Endothelial cell of umbilical vein (primary cell): ENCODE data around the gene LAIR1. TPM values are rescaled to one million over a fixed set of nuclear protein-coding genes. Genes with fewer than 3 reads are reported as not detected.

ENCODE experiments used
- BruUV-seq: library from RNA; stranded (reverse); fragments of 400-500 nt; replicated peaks from 2 replicates; lab custom pipeline; 2021; lab: Mats Ljungman, UMichigan
- CTCF ChIA-PET: fragments of 300-600, 350-600 bp; sonication (Branson Sonifier 250); formaldehyde crosslinking; loops from one replicate; lab custom pipeline; 2021; ENCODE audit warnings: antibody characterized with exemption, inconsistent platforms; lab: Charles Lee
- POLR2A ChIA-PET: fragments of 300-600, 350-600 bp; sonication (Branson Sonifier 250); formaldehyde crosslinking; loops from one replicate; lab custom pipeline; 2021; ENCODE audit warnings: antibody characterized with exemption, inconsistent platforms; lab: Charles Lee
- DNase-seq: peaks from one replicate; pipeline ENCODE4 v3.0.0-alpha.2; 2011; ENCODE audit warnings: low read depth, low spot score
- FAIRE-seq: peaks from 2 replicates; lab custom pipeline; 2011; peaks lifted over from hg19 to GRCh38; lab: Jason Lieb, UNC
- H2AFZ ChIP-seq: 2 replicates; pipeline ENCODE4 v1.6.0; 2012; ENCODE audit warnings: low read depth, low read length, control low read depth, inconsistent platforms
- H3K27ac ChIP-seq: 2 replicates; pipeline ENCODE4 v1.5.1; 2011; ENCODE audit warnings: low read depth, mild to moderate bottlenecking, control low read depth, low read length, moderate library complexity; ENCODE audit not compliant: insufficient read depth
- H3K27me3 ChIP-seq, 2 experiments: 2 replicates each; pipeline versions ENCODE4 v1.6.0 to v1.6.1; 2011; ENCODE audit warnings: low read length in 2 of 2, mixed read lengths in 1 of 2; ENCODE audit not compliant: control insufficient read depth in 2 of 2, insufficient read depth in 2 of 2
- H3K36me3 ChIP-seq, 2 experiments: 2 replicates in 1 of 2; 3 replicates in 1 of 2; pipeline ENCODE4 v1.5.1; 2011; ENCODE audit warnings: low read length in 2 of 2, mild to moderate bottlenecking in 1 of 2, moderate library complexity in 1 of 2; ENCODE audit not compliant: control insufficient read depth in 2 of 2, insufficient read depth in 2 of 2; ENCODE audit errors: extremely low read depth in 1 of 2
- H3K4me1 ChIP-seq: 3 replicates; pipeline ENCODE4 v1.5.1; 2011; ENCODE audit warnings: mild to moderate bottlenecking, low read length; ENCODE audit not compliant: control insufficient read depth, insufficient read depth; ENCODE audit errors: extremely low read depth
- H3K4me2 ChIP-seq: 2 replicates; pipeline ENCODE4 v1.6.1; 2011; ENCODE audit warnings: low read length, control low read depth, mixed read lengths; ENCODE audit not compliant: insufficient read depth
- H3K4me3 ChIP-seq, 3 experiments: fragments of 200-600 bp in 1 of 3; sonication (generic), shearing (Covaris generic) in 1 of 3; replicated peaks in 1 of 3; 2 replicates each; pipeline ENCODE4 v1.5.1; 2011 to 2016; ENCODE audit warnings: control low read depth in 3 of 3, low read length in 3 of 3, mild to moderate bottlenecking in 2 of 3, inconsistent platforms in 1 of 3, low read depth in 1 of 3, moderate library complexity in 1 of 3; ENCODE audit not compliant: insufficient read depth in 1 of 3
- H3K79me2 ChIP-seq: 2 replicates; pipeline ENCODE4 v1.6.0; 2012; ENCODE audit warnings: low read length, inconsistent platforms; ENCODE audit not compliant: control insufficient read depth, insufficient read depth
- H3K9ac ChIP-seq: replicated peaks from 2 replicates; pipeline ENCODE3; 2011; ENCODE audit warnings: low read length, control low read depth; ENCODE audit not compliant: insufficient read depth; ENCODE audit errors: extremely low read depth
- H3K9me1 ChIP-seq: replicated peaks from 3 replicates; pipeline ENCODE4 v1.6.0; 2011; ENCODE audit warnings: mild to moderate bottlenecking, low read length; ENCODE audit not compliant: control insufficient read depth, insufficient read depth; ENCODE audit errors: extremely low read depth
- H3K9me3 ChIP-seq: replicated peaks from 2 replicates; pipeline ENCODE4 v1.5.1; 2012; ENCODE audit warnings: low read length, inconsistent platforms; ENCODE audit not compliant: control insufficient read depth, insufficient read depth
- H4K20me1 ChIP-seq: replicated peaks from 2 replicates; pipeline ENCODE3; 2011; ENCODE audit warnings: mild to moderate bottlenecking, low read length; ENCODE audit not compliant: control insufficient read depth, insufficient read depth; ENCODE audit errors: extremely low read depth
- CTCF ChIP-seq, 2 donors: IDR thresholded peaks; 1 replicate in 1 of 2; 2 replicates in 1 of 2; pipeline ENCODE4 v1.5.1; 2011; ENCODE audit warnings: low read length in 2 of 2, mild to moderate bottlenecking in 2 of 2, moderate library complexity in 2 of 2, control low read depth in 1 of 2, inconsistent platforms in 1 of 2, low read depth in 1 of 2; ENCODE audit not compliant: insufficient read depth in 1 of 2; ENCODE audit errors: extremely low read depth in 1 of 2
- EZH2 ChIP-seq: IDR thresholded peaks from 2 replicates; pipeline ENCODE4 v1.6.1; 2012; ENCODE audit warnings: borderline replicate concordance, low read depth, mild to moderate bottlenecking, moderate library complexity, low read length, inconsistent platforms; ENCODE audit not compliant: severe bottlenecking
- FOS ChIP-seq: IDR thresholded peaks from 2 replicates; pipeline ENCODE4 v1.6.1; 2011; ENCODE audit warnings: mild to moderate bottlenecking, low read length, moderate library complexity, borderline replicate concordance; ENCODE audit not compliant: insufficient read depth
- GATA2 ChIP-seq: IDR thresholded peaks from 2 replicates; pipeline ENCODE4 v1.7.0; 2011; ENCODE audit warnings: low read depth, mild to moderate bottlenecking, moderate library complexity, mixed read lengths, low read length; ENCODE audit not compliant: insufficient read length, insufficient read depth
- JUN ChIP-seq: IDR thresholded peaks from 2 replicates; pipeline ENCODE4 v1.6.1; 2011; ENCODE audit warnings: borderline replicate concordance, low read depth; ENCODE audit not compliant: insufficient read length, insufficient read depth
- MAX ChIP-seq: IDR thresholded peaks from 2 replicates; pipeline ENCODE4 v1.6.1; 2011; ENCODE audit not compliant: insufficient read depth, insufficient read length
- MYC ChIP-seq: IDR thresholded peaks from one replicate; pipeline ENCODE4 v1.6.1; 2011; ENCODE audit warnings: mild to moderate bottlenecking, low read depth, low read length
- POLR2A ChIP-seq: IDR thresholded peaks from 2 replicates; pipeline ENCODE4 v1.6.1; 2012; ENCODE audit warnings: low read depth, mild to moderate bottlenecking, control low read depth, low read length
- POLR2AphosphoS5 ChIP-seq: IDR thresholded peaks from 2 replicates; pipeline ENCODE4 v1.6.1; 2012; ENCODE audit warnings: low read depth, mild to moderate bottlenecking, control low read depth, low read length, moderate library complexity; ENCODE audit not compliant: insufficient read depth
- dilution Hi-C: fragments of 300-500 bp; cut with MboI; formaldehyde crosslinking; loops from one replicate; pipeline ENCODE4 v1.15.0; 2019; ENCODE audit warnings: low sequenced_read_pairs; ENCODE audit not compliant: extremely low pct_ligation_motif_present
- intact Hi-C: fragments of 100-400 bp; cut with micrococcal nuclease; formaldehyde crosslinking; loops from one replicate; pipeline ENCODE4 v1.10.0; 2022
- polyA plus RNA-seq, 4 experiments: library from polyadenylated mRNA; depleted of rRNA in 3 of 4; stranded (reverse) in 3 of 4; unstranded in 1 of 4; fragments of >200 nt; gene quantifications; 2 replicates each; pipeline versions ENCODE4 v1.2.1 to v1.2.3, GENCODE V29; 2011 to 2012; ENCODE audit warnings: missing spikeins in 1 of 4
- total RNA-seq: library from RNA; stranded (reverse); gene quantifications from 2 replicates; pipeline ENCODE4 v1.2.3, GENCODE V29; 2021

Gene LAIR1
- total and polyA plus RNA-seq, 2 donors (not counting 3 experiments of a cell fraction or from before 2014, with no cell fraction given): not detected

DNA sequence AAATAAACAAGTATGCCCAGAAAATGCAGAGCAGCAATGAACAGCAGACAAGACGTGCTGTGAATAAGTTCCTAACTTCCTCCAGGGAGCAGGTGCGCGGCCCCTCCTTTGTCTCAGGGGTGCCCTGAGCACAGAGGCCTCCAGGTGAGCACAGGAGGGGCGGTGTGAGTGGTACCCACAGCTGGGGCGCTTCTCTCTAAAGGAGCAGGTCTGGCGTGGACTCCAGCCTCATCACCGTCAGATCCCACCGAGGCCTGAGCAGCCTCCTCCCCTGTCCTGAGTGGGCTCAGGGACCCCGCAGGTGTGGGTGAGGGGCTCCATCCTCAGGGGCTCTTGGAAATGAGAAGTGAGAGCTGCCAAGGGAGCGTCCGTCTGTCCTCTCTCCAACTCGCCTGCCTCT, 54.9 kb downstream of the LAIR1 start:
- DNase-seq (no peak), FAIRE-seq (no peak)
- CTCF ChIA-PET: interaction anchor here (0.8 to 1.0 kb wide), 2 partner anchors 15 to 44 kb away, joined by 3 to 4 read pairs; no protein-coding TSS in a partner anchor
- H3K27me3 ChIP-seq: no peaks in the 10 kb centered on the region
- BruUV-seq: no TSS peak
- POLR2A ChIA-PET: no interaction called here
- no peak overlapping the region for H3K4me3 ChIP-seq
- H3K27ac ChIP-seq: no peak overlapping the region
- TF ChIP-seq POLR2AphosphoS5 (no peak), CTCF (IDR thresholded peaks at IDR 0.05; ENCODE audit: extremely low read depth in 1 of 2, insufficient read depth in 1 of 2, low read depth in 1 of 2, low read length in 2 of 2) (no peak), GATA2 (no peak), MAX (no peak), MYC (no peak), POLR2A (no peak), FOS (no peak), JUN (no peak), EZH2 (no peak)
- H4K20me1 ChIP-seq: no peaks in the 10 kb centered on the region
- no peaks in the 10 kb centered on the region for H3K4me1 ChIP-seq
- no peaks in the 10 kb centered on the region for H3K9me1 ChIP-seq
- H3K4me2 ChIP-seq: no peak overlapping the region
- H3K9ac ChIP-seq: no peak overlapping the region
- no peaks in the 10 kb centered on the region for H3K9me3 ChIP-seq
- H3K79me2 ChIP-seq: no peaks in the 10 kb centered on the region
- H2AFZ ChIP-seq: no peak overlapping the region
- intact Hi-C loops: no loop called here
- no peaks in the 10 kb centered on the region for H3K36me3 ChIP-seq
- dilution Hi-C loops: no loop called here
